Tibial artery (tissue), 4 donors: Measurements from ENCODE around the gene CADM2.

Experiments
- DNase-seq, 2 donors: peaks; one replicate each; pipeline ENCODE4 v3.0.0-alpha.2; 2019
- H3K27ac ChIP-seq, 2 donors: fragments of 200-600 bp; sonication (generic) in 1 of 2; 1 replicate in 1 of 2; 2 replicates in 1 of 2; pipeline ENCODE4 v1.5.1; 2018 to 2019; ENCODE audit warnings: mild to moderate bottlenecking in 1 of 2
- H3K27me3 ChIP-seq, 2 donors: fragments of 200-600 bp; sonication (generic) in 1 of 2; one replicate each; pipeline versions ENCODE4 v1.5.1 to v1.6.0; 2016 to 2019
- H3K36me3 ChIP-seq, 3 donors: fragments of 200-600 bp; sonication (generic) in 2 of 3; one replicate each; pipeline ENCODE4 v1.5.1; 2016 to 2019; ENCODE audit warnings: mild to moderate bottlenecking in 2 of 3
- H3K4me1 ChIP-seq, 4 donors: fragments of 200-600 bp; sonication (generic) in 2 of 4; 1 replicate in 3 of 4; 2 replicates in 1 of 4; pipeline ENCODE4 v1.5.1; 2016 to 2019
- H3K4me3 ChIP-seq, 2 donors: fragments of 200-600 bp; sonication (generic) in 1 of 2; 1 replicate in 1 of 2; 2 replicates in 1 of 2; pipeline ENCODE4 v1.5.1; 2018 to 2019; ENCODE audit warnings: mild to moderate bottlenecking in 2 of 2
- H3K9me3 ChIP-seq, 3 donors: fragments of 200-600 bp; sonication (generic) in 1 of 3; one replicate each; pipeline ENCODE4 v1.5.1; 2016 to 2019
- intact Hi-C: fragments of 100-400 bp; cut with DNase I; formaldehyde crosslinking; loops from one replicate; pipeline ENCODE4 v1.15.0; 2023; ENCODE audit warnings: low total_unique reads
- TF ChIP-seq, protein P1 (sequence below), 2 experiments: fragments of 200-600 bp in 1 of 2; fragments of 450-650 bp in 1 of 2; IDR thresholded peaks; one replicate each; pipeline ENCODE4 v1.5.1; 2017 to 2019; ENCODE audit warnings: antibody characterized with exemption in 2 of 2, mild to moderate bottlenecking in 1 of 2, moderate library complexity in 1 of 2

The CADM2 gene

GRCh38 chr3:84959470-84960271, 882 bp downstream of the CADM2 start:
- Histone ChIP-seq H3K27me3 (peaks cover 0 to 33% of the 10 kb centered on the region in 2 donors), H3K9me3 (no peaks in the 10 kb centered on the region), H3K27ac (peak overlapping the region in 1 of 2 donors; percentile 41), H3K4me1 (peaks cover 0 to 29% (median 16%) of the 10 kb centered on the region in 4 donors), H3K36me3 (no peaks in the 10 kb centered on the region), H3K4me3 (peak overlapping the region; percentile 51 to 63)
- no peak for DNase-seq
- TF ChIP-seq, protein P1, sequence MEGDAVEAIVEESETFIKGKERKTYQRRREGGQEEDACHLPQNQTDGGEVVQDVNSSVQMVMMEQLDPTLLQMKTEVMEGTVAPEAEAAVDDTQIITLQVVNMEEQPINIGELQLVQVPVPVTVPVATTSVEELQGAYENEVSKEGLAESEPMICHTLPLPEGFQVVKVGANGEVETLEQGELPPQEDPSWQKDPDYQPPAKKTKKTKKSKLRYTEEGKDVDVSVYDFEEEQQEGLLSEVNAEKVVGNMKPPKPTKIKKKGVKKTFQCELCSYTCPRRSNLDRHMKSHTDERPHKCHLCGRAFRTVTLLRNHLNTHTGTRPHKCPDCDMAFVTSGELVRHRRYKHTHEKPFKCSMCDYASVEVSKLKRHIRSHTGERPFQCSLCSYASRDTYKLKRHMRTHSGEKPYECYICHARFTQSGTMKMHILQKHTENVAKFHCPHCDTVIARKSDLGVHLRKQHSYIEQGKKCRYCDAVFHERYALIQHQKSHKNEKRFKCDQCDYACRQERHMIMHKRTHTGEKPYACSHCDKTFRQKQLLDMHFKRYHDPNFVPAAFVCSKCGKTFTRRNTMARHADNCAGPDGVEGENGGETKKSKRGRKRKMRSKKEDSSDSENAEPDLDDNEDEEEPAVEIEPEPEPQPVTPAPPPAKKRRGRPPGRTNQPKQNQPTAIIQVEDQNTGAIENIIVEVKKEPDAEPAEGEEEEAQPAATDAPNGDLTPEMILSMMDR (IDR thresholded peaks at IDR 0.05) = no peak
- intact Hi-C loops = no loop called here

DNA sequence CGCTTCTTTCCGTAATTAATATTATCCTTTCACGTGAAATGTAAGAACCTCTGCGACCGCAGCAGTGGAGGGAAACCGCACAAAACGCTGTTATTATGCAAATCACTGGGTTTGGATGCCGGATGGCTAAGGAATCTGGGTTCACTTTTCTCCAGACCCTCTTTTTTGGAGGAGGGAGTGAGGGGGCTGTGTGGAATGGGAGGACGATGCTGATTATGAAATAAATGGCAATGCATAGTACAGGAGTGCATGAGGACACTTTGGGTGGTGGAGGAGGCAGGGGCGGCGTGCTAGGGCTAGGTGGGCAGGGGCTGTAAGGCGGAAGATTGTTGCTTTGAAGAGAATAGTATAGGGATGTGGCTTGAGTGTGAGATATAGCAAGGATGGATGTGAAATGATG, 1.8 kb downstream of the CADM2 start:
- TF ChIP-seq, protein P1 (IDR thresholded peaks at IDR 0.05) = no peak
- no peak overlapping the region for H3K4me3 ChIP-seq
- no peak overlapping the region for H3K27ac ChIP-seq
- no peaks in the 10 kb centered on the region for H3K9me3 ChIP-seq
- no peaks in the 10 kb centered on the region for H3K36me3 ChIP-seq
- peaks cover 0 to 29% (median 16%) of the 10 kb centered on the region in 4 donors for H3K4me1 ChIP-seq
- no peak for DNase-seq
- intact Hi-C loops = no loop called here
- H3K27me3 ChIP-seq = peaks cover 0 to 33% of the 10 kb centered on the region in 2 donors

DNA sequence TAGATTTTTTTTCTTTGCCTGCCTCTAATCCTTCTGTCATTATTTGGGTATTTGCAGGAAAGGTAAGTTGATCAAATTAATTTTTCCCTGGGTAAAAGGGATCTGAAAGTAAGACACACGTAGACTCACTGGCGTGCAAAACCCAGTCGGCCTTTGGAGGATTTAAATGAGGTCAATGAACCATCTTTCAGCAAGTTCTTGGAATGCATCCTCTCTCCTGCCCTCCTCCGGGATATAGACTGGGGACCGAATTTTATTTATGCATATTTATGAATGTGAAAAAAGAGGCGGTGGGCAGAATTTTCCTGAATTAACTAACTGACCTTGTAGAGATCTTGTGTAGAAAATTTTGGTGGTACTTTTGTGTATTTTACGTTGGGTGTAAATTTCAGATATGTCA, 2.2 kb downstream of the CADM2 start:
- Histone ChIP-seq H3K4me3 (no peak overlapping the region), H3K9me3 (no peaks in the 10 kb centered on the region), H3K36me3 (no peaks in the 10 kb centered on the region), H3K27me3 (peaks cover 0 to 33% of the 10 kb centered on the region in 2 donors), H3K4me1 (peaks cover 0 to 29% (median 16%) of the 10 kb centered on the region in 4 donors), H3K27ac (no peak overlapping the region)
- no peak for DNase-seq
- TF ChIP-seq, protein P1 (IDR thresholded peaks at IDR 0.05) = no peak
- intact Hi-C loops = no loop called here

GRCh38 chr3:84961521-84962255, 2.9 kb downstream of the CADM2 start:
- TF ChIP-seq, protein P1 (IDR thresholded peaks at IDR 0.05) = no peak
- no peaks in the 10 kb centered on the region for H3K36me3 ChIP-seq
- intact Hi-C loops = no loop called here
- peaks cover 0 to 29% (median 16%) of the 10 kb centered on the region in 4 donors for H3K4me1 ChIP-seq
- DNase-seq = no peak
- no peak overlapping the region for H3K4me3 ChIP-seq
- H3K27ac ChIP-seq = no peak overlapping the region
- H3K9me3 ChIP-seq = no peaks in the 10 kb centered on the region
- peaks cover 0 to 33% of the 10 kb centered on the region in 2 donors for H3K27me3 ChIP-seq

DNA sequence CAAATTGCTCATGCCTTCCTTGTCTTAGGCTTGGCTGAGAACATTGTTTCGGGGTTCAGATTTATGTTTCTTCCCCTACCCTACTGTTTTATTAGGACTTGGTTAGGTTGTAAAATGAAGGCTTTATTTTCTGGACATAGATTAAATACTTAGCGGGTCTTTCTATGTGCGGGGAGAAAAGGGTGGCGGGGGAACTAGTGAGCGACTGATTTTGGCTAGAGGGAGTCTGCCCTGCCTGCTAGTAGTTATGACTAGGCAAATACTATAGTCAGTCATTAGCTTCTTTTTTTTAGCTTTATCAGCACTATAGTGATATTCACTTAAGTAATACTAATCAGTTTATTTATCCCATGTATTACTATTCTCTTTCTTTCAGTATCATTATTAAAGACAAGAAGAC, 3.6 kb downstream of the CADM2 start:
- Histone ChIP-seq H3K36me3 (no peaks in the 10 kb centered on the region), H3K27me3 (peaks cover 0 to 33% of the 10 kb centered on the region in 2 donors), H3K4me3 (no peak overlapping the region), H3K9me3 (no peaks in the 10 kb centered on the region), H3K27ac (no peak overlapping the region), H3K4me1 (peaks cover 0 to 29% (median 16%) of the 10 kb centered on the region in 4 donors)
- TF ChIP-seq, protein P1 (IDR thresholded peaks at IDR 0.05) = no peak
- intact Hi-C loops = no loop called here
- no peak for DNase-seq
